NCI-H2029 (cell line): Measurements from ENCODE around the gene DTNBP1.

Experiments used
- DNase-seq: peaks from one replicate; lab custom pipeline; 2025; lab: John Stamatoyannopoulos, UW

Gene DTNBP1

DNA sequence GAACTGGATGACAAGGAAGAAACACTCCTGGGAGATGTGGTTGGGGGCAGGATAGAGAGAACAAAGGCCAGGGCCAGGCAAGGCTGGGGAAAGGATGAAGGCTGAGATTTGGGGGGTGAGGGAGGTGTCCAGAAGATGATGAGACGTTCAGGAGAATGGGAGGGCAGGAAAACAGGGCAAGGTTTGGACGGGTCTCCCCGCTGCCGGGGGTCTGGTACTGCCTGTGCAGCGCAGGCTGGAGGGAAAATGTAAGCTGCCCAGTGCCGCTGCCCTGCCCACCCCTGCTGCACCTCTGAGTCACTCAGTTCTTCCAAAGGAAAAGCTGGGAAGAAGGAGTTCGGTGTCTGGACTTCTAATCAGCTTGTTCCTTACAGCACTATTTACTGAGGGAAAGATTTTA is 130.9 kb downstream of the DTNBP1 start:
- no peak for DNase-seq

DNA sequence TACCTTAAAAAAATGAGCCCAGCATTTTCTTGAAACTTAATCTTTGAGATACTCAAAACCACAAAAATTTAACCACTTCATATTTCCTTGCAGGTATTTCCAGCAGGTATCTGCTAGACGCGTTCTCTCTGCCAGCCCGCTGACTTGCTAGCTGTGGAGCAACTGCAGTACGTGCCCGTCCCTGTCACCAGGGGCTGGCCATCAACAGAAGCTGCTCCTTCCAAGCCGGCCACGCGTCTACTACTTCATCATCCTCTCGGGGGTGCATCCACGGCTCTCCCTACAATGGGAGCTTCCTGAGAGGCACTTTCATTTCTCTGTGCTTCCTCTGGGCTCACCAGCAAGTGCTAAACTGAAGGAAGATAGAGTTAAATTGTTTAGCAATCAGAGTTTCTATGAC is 132.4 kb downstream of the DTNBP1 start:
- no peak for DNase-seq

DNA sequence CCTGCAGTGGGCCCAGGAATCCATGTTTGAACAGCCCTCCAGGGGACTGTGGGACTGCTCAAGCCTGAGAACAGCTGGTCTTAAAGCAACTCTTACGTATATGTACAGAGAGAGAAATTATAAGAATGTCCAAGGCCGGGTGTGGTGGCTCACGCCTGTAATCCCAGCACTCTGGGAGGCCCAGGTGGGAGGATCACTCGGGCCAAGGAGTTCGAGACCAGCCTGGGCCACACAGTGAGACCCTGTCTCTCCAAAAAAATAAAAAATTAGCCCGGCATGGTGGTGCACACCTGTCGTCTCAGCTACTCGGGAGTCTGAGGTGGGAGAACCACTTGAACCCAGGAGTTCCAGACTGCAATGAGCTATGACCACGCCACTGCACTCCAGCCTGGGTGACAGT is 134.0 kb downstream of the DTNBP1 start:
- no peak for DNase-seq

DNA sequence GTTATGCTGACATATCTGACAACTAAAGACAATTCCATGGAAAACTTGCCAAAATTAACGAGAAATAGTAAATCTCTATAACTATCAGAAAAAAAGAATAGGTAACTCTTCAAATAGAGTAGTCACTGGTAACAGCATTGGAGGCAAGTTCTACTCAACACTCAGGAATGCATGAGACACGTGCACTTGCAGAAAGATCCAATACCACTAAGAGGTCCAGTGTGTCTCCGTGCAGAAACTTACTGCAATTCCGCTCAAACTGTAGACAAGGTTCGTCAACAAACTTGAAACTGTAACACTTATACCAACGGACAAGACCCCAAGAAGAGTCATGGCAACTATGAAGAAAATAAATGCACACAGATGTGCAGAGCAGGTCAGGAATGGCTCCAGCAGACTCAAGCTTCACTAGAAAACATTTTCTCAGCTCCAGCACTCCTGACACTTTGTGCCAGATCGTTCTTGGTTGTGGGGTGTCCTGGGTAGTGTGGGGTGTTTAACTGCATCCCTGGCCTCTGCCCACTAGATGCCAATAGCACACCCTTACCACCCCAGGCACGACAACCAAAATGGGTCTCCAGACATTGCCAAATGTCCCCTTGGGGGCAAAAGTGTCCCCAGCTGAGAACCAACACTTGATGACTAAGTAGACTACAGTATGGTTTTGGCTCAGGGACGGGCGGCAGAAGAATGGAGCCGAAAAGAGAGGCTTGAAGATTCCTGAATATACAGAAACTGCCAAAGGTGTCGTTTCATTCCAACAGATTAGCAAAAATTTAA is 134.8 kb downstream of the DTNBP1 start:
- no peak for DNase-seq

DNA sequence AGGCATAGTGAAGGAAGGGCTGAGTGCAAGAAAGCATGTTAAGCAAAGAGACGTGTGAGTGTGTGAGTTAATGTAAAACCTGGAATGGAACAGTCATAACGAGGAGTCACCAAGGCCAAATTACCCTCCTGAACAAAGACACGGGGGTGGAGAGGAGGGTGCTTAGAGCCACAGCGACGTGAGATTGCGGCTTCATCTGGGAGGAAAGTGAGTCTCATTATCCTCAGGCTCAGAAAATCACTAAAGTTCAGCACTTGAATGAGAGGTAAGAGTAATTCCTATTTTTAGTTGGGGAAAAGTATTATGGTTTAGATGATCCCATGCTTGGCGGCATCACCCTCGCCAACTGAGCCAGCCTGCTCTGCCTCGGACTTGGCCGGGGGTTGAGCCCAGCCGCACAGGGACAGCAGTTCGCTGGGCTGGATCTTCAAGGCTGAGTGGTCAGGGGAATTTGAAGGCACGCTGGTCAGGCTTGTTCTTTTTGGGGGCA is 136.6 kb downstream of the DTNBP1 start:
- DNase-seq: no peak

DNA sequence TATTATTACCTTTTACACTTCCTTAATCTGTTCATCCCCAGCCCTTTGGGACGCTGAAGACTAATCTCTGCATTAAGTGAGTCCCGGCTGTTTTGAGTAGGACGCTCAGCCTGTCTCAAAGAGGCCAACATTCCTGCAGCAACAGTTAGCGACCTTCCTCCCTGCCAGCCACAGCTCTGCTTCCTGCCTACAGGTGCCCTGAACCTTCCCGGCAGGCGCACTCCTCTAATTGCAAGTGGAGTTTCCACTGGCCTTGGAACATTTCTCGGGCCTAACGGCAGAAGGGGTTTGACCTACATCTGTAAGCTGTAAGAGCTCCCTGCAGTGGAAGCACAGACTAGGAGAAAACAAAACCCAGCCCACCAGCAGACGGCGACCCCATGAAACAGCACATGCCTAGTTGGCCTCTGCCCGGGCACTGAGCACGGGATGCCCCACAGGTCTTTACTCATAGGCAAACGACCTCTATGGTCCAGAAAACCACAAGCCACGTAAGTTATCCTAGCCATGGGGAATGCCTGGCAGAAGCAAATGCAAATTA is 137.9 kb downstream of the DTNBP1 start:
- no peak for DNase-seq

DNA sequence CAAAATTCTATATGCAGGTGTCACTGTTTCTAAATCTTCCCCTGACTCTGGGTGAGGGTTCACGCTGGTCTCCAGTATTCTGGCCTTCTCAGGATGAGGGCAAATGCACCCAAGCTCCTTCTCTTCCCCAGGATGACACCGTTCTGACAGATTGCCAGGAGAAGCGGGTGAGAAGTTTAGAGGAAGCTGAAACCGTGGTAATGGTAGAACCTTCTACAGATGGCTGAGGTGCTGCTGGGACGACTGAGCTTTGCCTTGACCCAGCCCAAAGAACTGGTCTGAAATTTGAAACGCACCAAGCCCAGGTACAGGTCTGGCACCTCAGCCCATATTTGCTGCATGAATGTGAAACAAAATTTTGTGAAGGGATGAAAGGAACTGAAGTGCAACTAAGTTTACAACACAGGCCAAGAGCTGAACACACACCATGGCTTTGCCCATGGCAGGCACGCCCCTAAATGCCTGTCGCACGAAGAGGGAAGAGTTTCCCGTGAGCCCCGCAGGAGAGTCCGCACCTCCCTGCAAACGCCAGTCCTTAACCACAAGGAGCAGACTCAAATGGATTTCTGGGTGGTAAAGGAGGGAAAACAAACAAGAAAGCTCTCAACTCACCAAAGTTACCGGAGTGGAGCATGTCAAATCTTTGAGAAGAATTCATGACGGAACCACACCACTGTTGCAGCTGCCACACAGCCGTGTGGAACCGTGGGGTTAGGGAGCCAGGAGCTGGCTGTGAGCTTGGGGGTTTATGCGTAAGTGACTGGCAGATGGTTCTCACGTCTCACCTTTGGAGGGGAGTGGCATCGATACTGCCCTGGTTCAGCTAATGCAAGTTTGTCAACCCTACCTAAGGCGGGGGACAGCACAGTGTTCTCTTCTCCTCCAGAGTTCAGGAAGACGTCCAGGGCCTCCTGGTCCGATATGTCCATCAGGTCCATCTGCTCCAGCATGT is 138.9 kb downstream of the DTNBP1 start:
- DNase-seq: no peak

DNA sequence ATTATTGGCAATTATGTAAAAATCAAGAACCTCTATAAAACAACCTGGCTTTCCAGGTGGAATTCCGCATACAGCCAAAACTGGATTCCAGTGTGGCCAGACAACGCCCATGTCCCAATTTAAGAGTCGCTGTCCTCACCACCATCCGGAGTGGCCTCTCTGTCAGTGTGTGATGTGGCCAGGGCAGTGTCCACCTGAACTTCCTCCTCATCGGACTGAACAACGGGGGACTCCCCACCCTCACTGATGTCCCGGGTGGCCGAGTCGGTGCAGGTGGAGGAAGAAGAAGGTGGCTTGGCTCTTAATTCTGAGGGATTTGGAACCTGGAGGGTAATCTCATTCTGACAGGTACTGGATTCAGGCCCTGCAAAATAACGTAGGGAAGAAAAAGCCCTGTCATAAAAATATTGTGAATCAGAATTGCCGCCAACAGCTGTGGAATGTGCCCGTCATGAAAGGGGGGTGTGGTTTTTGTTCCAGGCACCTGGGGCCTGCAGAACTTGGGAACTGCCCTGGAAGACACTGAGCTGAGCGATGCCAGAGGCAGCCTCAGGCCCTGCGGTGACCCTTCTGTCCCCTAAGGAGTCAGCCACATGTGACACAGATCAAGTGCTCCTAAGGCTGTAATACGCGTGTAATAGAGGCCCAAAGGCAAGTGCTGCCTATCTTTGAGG is 139.8 kb downstream of the DTNBP1 start:
- DNase-seq: no peak

DNA sequence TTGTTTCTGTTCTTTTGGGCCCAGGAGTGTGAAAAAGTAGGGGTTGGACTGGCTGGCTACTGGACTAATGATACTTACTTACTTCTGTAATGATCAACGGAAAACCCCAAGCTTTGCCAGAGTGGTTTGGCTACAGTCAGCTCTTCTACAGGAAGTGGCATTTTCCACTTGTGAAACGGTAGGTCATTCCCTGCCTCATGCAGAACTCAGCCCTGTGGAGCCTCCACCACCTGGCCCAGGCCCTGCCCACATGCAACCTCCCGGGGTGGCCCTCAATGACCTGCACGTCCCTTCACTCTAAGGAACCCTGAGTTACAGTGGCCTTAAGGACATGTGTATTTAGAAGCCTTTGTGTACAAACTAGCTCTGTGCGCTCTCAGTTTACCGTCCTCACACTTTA is 140.4 kb downstream of the DTNBP1 start:
- DNase-seq: no peak

- DNase-seq: no peak
Observed at GRCh38 chr6:15522026-15522425, 140.8 kb downstream of the DTNBP1 start.

DNA sequence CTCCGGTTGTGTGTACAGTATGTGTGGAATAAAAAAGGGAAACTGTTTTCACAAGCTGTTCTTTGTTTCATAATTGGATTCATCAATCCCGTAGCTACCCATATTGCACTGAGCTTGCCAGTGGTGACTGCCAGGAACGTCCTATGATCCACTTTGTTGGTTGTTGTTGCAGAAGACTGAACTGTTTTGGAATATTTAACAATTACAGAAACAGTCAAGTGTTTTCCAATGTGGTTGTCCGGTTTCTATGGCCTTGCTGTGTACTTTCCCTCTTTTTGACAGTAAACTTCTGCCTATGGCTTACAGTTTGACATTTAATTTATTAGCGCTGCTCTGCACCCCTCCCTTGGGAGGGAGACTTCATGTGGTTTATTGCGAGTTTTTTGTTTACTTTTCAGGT is 141.2 kb downstream of the DTNBP1 start:
- DNase-seq: no peak

DNA sequence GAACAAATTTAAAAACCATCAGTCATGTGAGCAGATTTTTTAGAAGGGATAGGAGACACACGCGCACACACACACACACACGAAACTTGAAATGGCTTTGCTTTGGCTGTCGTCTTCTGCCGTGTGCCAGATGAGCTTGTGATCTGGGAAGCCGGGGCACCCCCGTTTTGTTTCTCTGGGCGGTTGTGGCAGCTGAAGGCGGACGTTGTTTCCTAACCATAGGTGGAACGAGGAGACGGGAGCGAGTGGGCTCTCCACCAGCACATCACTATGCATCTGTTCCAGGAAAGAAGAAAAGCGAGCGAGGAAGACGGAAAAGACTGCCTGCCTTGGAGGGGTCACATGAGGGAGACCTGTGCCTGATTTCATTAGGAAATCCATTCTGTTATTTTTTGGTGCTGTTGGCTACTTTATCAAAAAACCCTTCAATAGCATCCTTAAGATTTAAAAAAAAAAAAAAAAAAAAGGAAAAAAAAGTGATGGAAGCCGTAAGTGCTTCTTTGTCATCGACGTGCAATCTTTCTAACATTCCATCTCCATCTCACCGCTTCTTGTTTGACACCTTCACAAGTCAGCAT is 142.1 kb downstream of the DTNBP1 start:
- DNase-seq: no peak

DNA sequence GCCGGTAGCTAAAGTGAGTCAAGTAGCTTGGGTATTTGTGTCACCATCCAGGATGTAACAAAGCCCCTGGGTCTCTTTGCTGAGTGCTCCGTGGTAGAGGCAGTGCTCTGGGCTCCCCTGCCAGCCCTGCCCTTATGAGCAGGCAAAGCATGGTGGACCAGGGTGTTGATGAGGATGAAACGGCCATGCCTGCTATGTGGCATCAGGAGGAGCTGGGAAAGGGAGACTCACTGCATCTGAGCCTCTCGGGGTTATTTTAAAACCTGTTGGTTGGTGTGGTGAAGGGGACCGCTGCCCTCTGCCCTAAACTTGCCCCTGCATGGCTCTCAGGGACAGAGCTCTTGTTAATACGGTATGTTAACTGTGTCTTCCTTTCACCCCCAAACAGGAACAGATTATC is 143.1 kb downstream of the DTNBP1 start:
- DNase-seq: no peak

GRCh38 chr6:15518878-15519277 is 143.9 kb downstream of the DTNBP1 start:
- no peak for DNase-seq

DNA sequence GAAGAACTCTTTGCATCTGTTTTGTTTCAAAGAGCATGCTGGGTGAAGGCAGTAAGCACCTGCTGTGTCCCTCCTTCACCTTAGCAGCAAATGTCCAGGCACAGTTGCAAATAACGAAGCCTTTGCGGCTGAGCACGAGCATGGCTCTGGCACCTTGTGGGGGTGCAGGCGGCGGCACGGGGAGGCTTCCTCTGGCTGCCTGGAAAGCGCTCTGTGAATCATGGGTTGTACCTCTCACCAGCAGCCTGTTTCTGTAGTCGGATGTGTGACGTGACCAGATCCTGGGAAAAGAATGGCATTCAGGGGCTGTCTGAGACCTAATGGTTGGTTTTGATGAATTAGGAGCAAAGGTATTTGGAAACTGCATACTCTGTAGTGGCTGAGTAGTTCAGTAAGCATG is 144.8 kb downstream of the DTNBP1 start:
- DNase-seq: no peak

DNA sequence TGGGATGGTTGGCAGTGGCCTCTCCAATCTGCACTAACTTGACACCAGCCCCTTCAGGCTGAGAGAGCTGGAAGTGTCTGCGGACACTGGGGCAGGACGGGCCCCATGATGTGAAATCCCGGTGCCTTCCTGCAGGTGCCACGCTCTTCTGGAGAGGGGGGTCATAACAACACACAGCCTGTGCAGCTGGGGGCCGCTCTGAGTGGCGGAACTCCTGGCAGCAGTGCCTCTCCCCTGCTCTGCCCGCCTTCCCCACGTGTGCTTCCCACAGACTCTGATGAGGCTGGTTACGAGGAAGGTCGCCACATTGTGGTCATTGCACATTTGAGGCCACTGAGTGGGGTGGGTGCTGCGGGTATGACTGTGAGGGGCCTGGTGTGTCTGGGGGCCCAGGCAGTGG is 145.2 kb downstream of the DTNBP1 start:
- DNase-seq: no peak

DNA sequence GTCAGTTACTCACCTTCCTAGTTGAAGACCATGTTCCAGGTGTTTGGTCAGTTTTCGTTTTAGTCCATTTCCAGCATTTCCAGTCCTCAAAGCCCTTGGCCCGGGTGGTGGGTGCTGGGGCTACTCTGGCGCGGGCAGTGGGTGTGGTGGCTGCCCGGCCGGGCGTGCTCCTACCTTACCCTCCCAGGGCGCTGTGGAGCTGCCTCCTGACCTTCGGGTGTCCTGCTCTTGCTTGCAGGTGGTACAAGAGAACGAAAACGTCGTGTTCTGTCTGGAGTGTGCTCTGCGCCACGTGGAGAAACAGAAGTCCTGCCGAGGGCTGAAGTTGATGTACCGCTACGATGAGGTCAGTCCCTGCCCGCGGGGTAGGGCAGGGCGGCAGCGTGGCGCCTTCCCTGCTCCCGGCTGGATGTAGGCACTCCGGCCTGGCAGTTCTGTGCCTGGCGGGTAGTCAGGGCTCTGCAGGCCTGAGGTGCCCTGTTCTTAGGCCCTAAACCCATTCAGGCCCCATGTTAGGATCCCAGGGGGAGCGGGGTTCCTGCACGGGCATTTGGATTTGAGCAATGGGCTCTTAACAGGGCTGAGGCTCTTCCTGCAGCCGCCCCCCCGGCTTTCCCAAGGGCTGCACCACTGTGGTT is 145.8 kb downstream of the DTNBP1 start:
- DNase-seq: no peak

- no peak for DNase-seq
Observed at GRCh38 chr6:15516378-15516777, 146.4 kb downstream of the DTNBP1 start.

GRCh38 chr6:15515660-15516375 is 147.0 kb downstream of the DTNBP1 start:
- no peak for DNase-seq

DNA sequence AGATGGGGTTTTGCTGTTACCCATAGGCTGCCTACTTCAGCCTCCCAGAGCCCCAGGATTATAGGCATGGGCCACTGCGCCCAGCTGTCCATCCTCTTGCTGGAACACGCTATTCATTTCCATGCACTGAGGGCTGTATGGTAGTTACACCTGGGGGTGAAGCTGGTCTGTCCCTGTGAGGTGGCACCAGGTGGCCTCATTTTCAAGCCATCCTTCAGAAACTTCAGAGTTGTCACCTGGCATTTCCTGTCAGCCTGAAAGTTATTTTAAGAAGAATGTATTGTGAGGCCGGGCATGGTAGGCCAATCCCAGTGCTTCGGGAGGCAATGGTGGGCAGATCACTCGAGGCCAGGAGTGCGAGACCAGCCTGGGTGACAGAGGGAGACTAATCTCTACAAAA is 147.6 kb downstream of the DTNBP1 start:
- no peak for DNase-seq
